Measurements from ENCODE around the gene PDZRN3. TPM values are rescaled to one million over a fixed set of nuclear protein-coding genes. Genes with fewer than 3 reads are reported as not detected.
A peak's percentile ranks its signal among the peaks of the same experiment; 100 is the strongest.

PDZRN3 gene
- total and polyA plus RNA-seq, 4 donors, result 0.69 to 1.8 (median 0.92) TPM

- 77% methylated on average over 3 of the region's 3 CpGs for WGBS
- H3K27ac ChIP-seq (ENCODE audit: low read depth in 1 of 2, low read length in 2 of 2), result no peak overlapping the region
- H3K36me3 ChIP-seq (ENCODE audit: control insufficient read depth in 4 of 4, insufficient read depth in 3 of 4, low read depth in 1 of 4, low read length in 3 of 4), result no peaks in the 10 kb centered on the region
- TF ChIP-seq FOXA2 (IDR thresholded peaks at IDR 0.05) (no peak), EGR1 (IDR thresholded peaks at IDR 0.05; ENCODE audit: low read depth in 2 of 2) (no peak), HNF4G (IDR thresholded peaks at IDR 0.05) (no peak), NR2F2 (IDR thresholded peaks at IDR 0.05) (no peak), CTCF (IDR thresholded peaks at IDR 0.05; ENCODE audit: low read depth, low read length, missing input control) (no peak), FOXA1 (IDR thresholded peaks at IDR 0.05) (no peak), MAX (IDR thresholded peaks at IDR 0.05) (no peak), ATF3 (IDR thresholded peaks at IDR 0.05) (no peak)
- H3K9me3 ChIP-seq (ENCODE audit: control insufficient read depth in 4 of 4, low read length in 3 of 4), result peaks cover 0 to 2% (median 0%) of the 10 kb centered on the region in 4 donors
- H3K4me1 ChIP-seq (ENCODE audit: control insufficient read depth in 4 of 4, insufficient read depth in 4 of 4, low read length in 3 of 4), result peaks cover 0 to 2% (median 0%) of the 10 kb centered on the region in 4 donors
- no peak overlapping the region for H3K4me3 ChIP-seq (ENCODE audit: low read depth in 1 of 3, low read length in 3 of 3)
- H3K9ac ChIP-seq (ENCODE audit: low read depth in 1 of 2, low read length in 2 of 2), result no peak overlapping the region
- no peaks in the 10 kb centered on the region for H3K27me3 ChIP-seq (ENCODE audit: control insufficient read depth in 4 of 4, insufficient read depth in 4 of 4, low read length in 3 of 4)
- no peak for DNase-seq (ENCODE audit: low spot score)
These were observed 20.3 kb downstream of the PDZRN3 start for GRCh38 chr3:73604451-73604850.

GRCh38 chr3:73603762-73604171 is 21.0 kb downstream of the PDZRN3 start:
- 88% methylated on average over 1 of the region's 1 CpG for WGBS
- no peaks in the 10 kb centered on the region for H3K27me3 ChIP-seq (ENCODE audit: control insufficient read depth in 4 of 4, insufficient read depth in 4 of 4, low read length in 3 of 4)
- H3K4me3 ChIP-seq (ENCODE audit: low read depth in 1 of 3, low read length in 3 of 3), result no peak overlapping the region
- H3K27ac ChIP-seq (ENCODE audit: low read depth in 1 of 2, low read length in 2 of 2), result peak overlapping the region in 1 of 2 donors; percentile 25
- no peak overlapping the region for H3K9ac ChIP-seq (ENCODE audit: low read depth in 1 of 2, low read length in 2 of 2)
- no peak for TF ChIP-seq EGR1 (IDR thresholded peaks at IDR 0.05; ENCODE audit: low read depth in 2 of 2)
- TF ChIP-seq ATF3 (IDR thresholded peaks at IDR 0.05), result no peak
- no peak for TF ChIP-seq HNF4A (conservative IDR thresholded peaks at IDR 0.05)
- peak; percentile 58 for TF ChIP-seq NR2F2 (IDR thresholded peaks at IDR 0.05)
- no peak for TF ChIP-seq FOXA2 (IDR thresholded peaks at IDR 0.05)
- H3K4me1 ChIP-seq (ENCODE audit: control insufficient read depth in 4 of 4, insufficient read depth in 4 of 4, low read length in 3 of 4), result peaks cover 0 to 2% (median 0%) of the 10 kb centered on the region in 4 donors
- peaks cover 0 to 2% (median 0%) of the 10 kb centered on the region in 4 donors for H3K9me3 ChIP-seq (ENCODE audit: control insufficient read depth in 4 of 4, low read length in 3 of 4)
- no peak for DNase-seq (ENCODE audit: low spot score)
- no peaks in the 10 kb centered on the region for H3K36me3 ChIP-seq (ENCODE audit: control insufficient read depth in 4 of 4, insufficient read depth in 3 of 4, low read depth in 1 of 4, low read length in 3 of 4)

GRCh38 chr3:73602170-73602569 is 22.6 kb downstream of the PDZRN3 start:
- DNase-seq (ENCODE audit: low spot score), result no peak
- H3K4me1 ChIP-seq (ENCODE audit: control insufficient read depth in 4 of 4, insufficient read depth in 4 of 4, low read length in 3 of 4), result peaks cover 0 to 2% (median 0%) of the 10 kb centered on the region in 4 donors
- H3K36me3 ChIP-seq (ENCODE audit: control insufficient read depth in 4 of 4, insufficient read depth in 3 of 4, low read depth in 1 of 4, low read length in 3 of 4), result no peaks in the 10 kb centered on the region
- no peak overlapping the region for H3K9ac ChIP-seq (ENCODE audit: low read depth in 1 of 2, low read length in 2 of 2)
- no peak overlapping the region for H3K27ac ChIP-seq (ENCODE audit: low read depth in 1 of 2, low read length in 2 of 2)
- 80% methylated on average over 3 of the region's 3 CpGs for WGBS
- no peak overlapping the region for H3K4me3 ChIP-seq (ENCODE audit: low read depth in 1 of 3, low read length in 3 of 3)
- no peak for TF ChIP-seq NR2F2 (IDR thresholded peaks at IDR 0.05)
- no peak for TF ChIP-seq EGR1 (IDR thresholded peaks at IDR 0.05; ENCODE audit: low read depth in 2 of 2)
- TF ChIP-seq ATF3 (IDR thresholded peaks at IDR 0.05), result no peak
- no peak for TF ChIP-seq GABPA (IDR thresholded peaks at IDR 0.05 in 1 of 2, conservative IDR thresholded peaks at IDR 0.05 in 1 of 2)
- no peak for TF ChIP-seq CTCF (IDR thresholded peaks at IDR 0.05; ENCODE audit: low read depth, low read length, missing input control)
- no peak for TF ChIP-seq SP1 (IDR thresholded peaks at IDR 0.05)
- TF ChIP-seq JUND (IDR thresholded peaks at IDR 0.05), result no peak
- TF ChIP-seq HNF4A (conservative IDR thresholded peaks at IDR 0.05), result no peak
- TF ChIP-seq FOXA1 (IDR thresholded peaks at IDR 0.05), result no peak
- TF ChIP-seq FOXA2 (IDR thresholded peaks at IDR 0.05), result no peak
- no peak for TF ChIP-seq YY1 (IDR thresholded peaks at IDR 0.05)
- TF ChIP-seq ZBTB33 (IDR thresholded peaks at IDR 0.05), result no peak
- TF ChIP-seq TAF1 (conservative IDR thresholded peaks at IDR 0.05), result no peak
- no peaks in the 10 kb centered on the region for H3K27me3 ChIP-seq (ENCODE audit: control insufficient read depth in 4 of 4, insufficient read depth in 4 of 4, low read length in 3 of 4)
- H3K9me3 ChIP-seq (ENCODE audit: control insufficient read depth in 4 of 4, low read length in 3 of 4), result no peaks in the 10 kb centered on the region
